Measurements from ENCODE around the gene SPG21.

SPG21 gene

GRCh38 chr15:64993290-64993689 lies 3.6 kb upstream of the SPG21 start:
- Histone ChIP-seq H3K27me3 (ENCODE audit: insufficient read depth, poor library complexity, severe bottlenecking) (no peaks in the 10 kb centered on the region), H3K9me3 (ENCODE audit: severe bottlenecking) (no peaks in the 10 kb centered on the region), H3K4me3 (ENCODE audit: severe bottlenecking) (no peak overlapping the region), H3K27ac (ENCODE audit: poor library complexity, severe bottlenecking) (no peak overlapping the region), H3K4me1 (ENCODE audit: insufficient read depth, poor library complexity, severe bottlenecking) (no peaks in the 10 kb centered on the region), H3K36me3 (ENCODE audit: low read depth) (no peaks in the 10 kb centered on the region)
- no peak for DNase-seq (ENCODE audit: low spot score)
- ATAC-seq (ENCODE audit: low read depth): no peak
- TF ChIP-seq, protein P1, sequence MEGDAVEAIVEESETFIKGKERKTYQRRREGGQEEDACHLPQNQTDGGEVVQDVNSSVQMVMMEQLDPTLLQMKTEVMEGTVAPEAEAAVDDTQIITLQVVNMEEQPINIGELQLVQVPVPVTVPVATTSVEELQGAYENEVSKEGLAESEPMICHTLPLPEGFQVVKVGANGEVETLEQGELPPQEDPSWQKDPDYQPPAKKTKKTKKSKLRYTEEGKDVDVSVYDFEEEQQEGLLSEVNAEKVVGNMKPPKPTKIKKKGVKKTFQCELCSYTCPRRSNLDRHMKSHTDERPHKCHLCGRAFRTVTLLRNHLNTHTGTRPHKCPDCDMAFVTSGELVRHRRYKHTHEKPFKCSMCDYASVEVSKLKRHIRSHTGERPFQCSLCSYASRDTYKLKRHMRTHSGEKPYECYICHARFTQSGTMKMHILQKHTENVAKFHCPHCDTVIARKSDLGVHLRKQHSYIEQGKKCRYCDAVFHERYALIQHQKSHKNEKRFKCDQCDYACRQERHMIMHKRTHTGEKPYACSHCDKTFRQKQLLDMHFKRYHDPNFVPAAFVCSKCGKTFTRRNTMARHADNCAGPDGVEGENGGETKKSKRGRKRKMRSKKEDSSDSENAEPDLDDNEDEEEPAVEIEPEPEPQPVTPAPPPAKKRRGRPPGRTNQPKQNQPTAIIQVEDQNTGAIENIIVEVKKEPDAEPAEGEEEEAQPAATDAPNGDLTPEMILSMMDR (IDR thresholded peaks at IDR 0.05; ENCODE audit: poor library complexity, severe bottlenecking): no peak

GRCh38 chr15:64991536-64992135 lies 1.9 kb upstream of the SPG21 start:
- Histone ChIP-seq H3K4me3 (ENCODE audit: severe bottlenecking) (no peak overlapping the region), H3K27me3 (ENCODE audit: insufficient read depth, poor library complexity, severe bottlenecking) (no peaks in the 10 kb centered on the region), H3K36me3 (ENCODE audit: low read depth) (peaks cover 4% of the 10 kb centered on the region; the same call in 1 of the 2 replicates), H3K4me1 (ENCODE audit: insufficient read depth, poor library complexity, severe bottlenecking) (no peaks in the 10 kb centered on the region), H3K27ac (ENCODE audit: poor library complexity, severe bottlenecking) (no peak overlapping the region), H3K9me3 (ENCODE audit: severe bottlenecking) (no peaks in the 10 kb centered on the region)
- TF ChIP-seq, protein P1 (IDR thresholded peaks at IDR 0.05; ENCODE audit: poor library complexity, severe bottlenecking): no peak
- ATAC-seq (ENCODE audit: low read depth) (no peak), DNase-seq (ENCODE audit: low spot score) (no peak)

GRCh38 chr15:64990168-64990470 lies 405 bp upstream of the SPG21 start:
- no peaks in the 10 kb centered on the region for H3K9me3 ChIP-seq (ENCODE audit: severe bottlenecking)
- TF ChIP-seq, protein P1 (IDR thresholded peaks at IDR 0.05; ENCODE audit: poor library complexity, severe bottlenecking): no peak
- no peak for DNase-seq (ENCODE audit: low spot score)
- ATAC-seq (ENCODE audit: low read depth): peak; percentile 29; the same call in 2 of the 3 replicates
- H3K4me1 ChIP-seq (ENCODE audit: insufficient read depth, poor library complexity, severe bottlenecking): peaks cover 8% of the 10 kb centered on the region
- H3K4me3 ChIP-seq (ENCODE audit: severe bottlenecking): peak overlapping the region; percentile 87
- H3K27me3 ChIP-seq (ENCODE audit: insufficient read depth, poor library complexity, severe bottlenecking): no peaks in the 10 kb centered on the region
- H3K36me3 ChIP-seq (ENCODE audit: low read depth): peaks cover 10% of the 10 kb centered on the region; the same call in 1 of the 2 replicates
- peak overlapping the region; percentile 44 for H3K27ac ChIP-seq (ENCODE audit: poor library complexity, severe bottlenecking)

DNA sequence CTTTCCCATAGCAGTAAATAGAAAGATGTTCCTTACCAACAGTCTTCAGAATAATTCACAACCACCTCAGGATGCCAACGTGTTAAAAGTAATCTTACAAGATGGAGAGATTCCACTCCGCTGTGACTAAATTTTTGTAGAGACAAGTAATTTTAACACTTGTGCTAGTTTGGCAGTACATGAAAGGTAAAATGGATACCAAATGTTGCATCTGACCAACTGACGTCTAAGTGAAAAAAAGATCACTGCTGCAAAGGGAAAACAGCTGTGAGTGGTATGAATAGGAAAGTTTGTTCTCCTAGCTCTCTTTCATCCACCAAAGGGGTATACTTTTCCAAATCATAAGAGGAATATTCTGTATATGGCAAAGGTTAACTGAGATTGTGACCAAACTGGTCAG lies 2.6 kb downstream of the SPG21 start:
- Histone ChIP-seq H3K4me3 (ENCODE audit: severe bottlenecking) (no peak overlapping the region), H3K27ac (ENCODE audit: poor library complexity, severe bottlenecking) (no peak overlapping the region)

More for the DNA sequence above, 2.6 kb downstream of the SPG21 start:
- TF ChIP-seq, protein P1 (IDR thresholded peaks at IDR 0.05; ENCODE audit: poor library complexity, severe bottlenecking): no peak
- H3K36me3 ChIP-seq (ENCODE audit: low read depth): peaks cover 25% of the 10 kb centered on the region
- DNase-seq (ENCODE audit: low spot score) (no peak), ATAC-seq (ENCODE audit: low read depth) (no peak)
- H3K9me3 ChIP-seq (ENCODE audit: severe bottlenecking): no peaks in the 10 kb centered on the region
- H3K27me3 ChIP-seq (ENCODE audit: insufficient read depth, poor library complexity, severe bottlenecking): no peaks in the 10 kb centered on the region
- H3K4me1 ChIP-seq (ENCODE audit: insufficient read depth, poor library complexity, severe bottlenecking): peaks cover 9% of the 10 kb centered on the region

All from RWPE2 (cell line).